GM19372 (cell line): ENCODE measurements around the gene COQ8B.
"Not testable (repeated sequence)": the region's sequence is repeated elsewhere in the genome, so short reads cannot be mapped to it uniquely, and the experiment has no call there.

Experiments
- ATAC-seq: cut with Tn5 transposase; IDR thresholded peaks from one replicate; pipeline ENCODE4 v1.9.1; 2021; ENCODE audit warnings: mild to moderate bottlenecking, low read depth, moderate library complexity; ENCODE audit not compliant: unreplicated experiment

The COQ8B gene

DNA sequence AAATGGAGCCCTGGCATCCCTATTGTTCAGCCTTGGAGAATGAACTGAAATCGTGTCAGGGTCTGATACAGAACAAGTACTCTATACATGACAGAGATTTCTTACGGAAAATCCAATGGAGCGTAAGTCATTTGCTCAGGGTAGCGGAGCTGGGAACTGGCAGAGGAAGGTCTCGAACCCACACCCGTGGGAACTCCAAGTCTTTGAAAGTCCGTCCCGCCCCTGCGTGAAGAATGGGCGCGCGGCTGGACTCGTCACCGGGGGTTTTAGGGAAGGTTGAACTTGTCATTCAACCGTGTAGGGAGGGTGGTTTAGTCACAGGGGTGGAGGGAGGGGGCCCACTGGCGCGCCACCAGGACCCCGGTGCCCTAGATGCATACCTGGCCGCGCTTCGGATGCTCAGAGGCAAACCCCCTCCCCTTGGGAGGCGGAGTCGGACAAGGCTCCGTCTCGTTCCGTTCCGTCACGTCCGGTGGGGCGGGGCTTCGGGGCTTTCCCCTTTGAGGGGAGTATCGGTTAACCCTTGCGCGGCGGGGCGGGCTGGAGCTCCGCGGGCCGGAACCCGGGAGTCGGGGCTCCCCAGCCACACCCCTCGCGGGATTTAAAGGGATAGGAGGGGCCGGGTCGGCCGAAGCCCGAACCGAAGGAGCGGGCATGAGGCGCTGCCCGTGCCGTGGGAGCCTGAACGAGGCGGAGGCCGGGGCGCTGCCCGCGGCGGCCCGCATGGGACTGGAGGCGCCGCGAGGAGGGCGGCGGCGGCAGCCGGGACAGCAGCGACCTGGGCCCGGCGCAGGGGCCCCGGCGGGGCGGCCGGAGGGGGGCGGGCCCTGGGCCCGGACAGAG, at the start of gene COQ8B, which contains the start of gene ITPKC:
COQ8B (minus strand) TSS at position 405 of the 843 bp plus-strand sequence. CDS start 2,254 bp downstream, outside the sequence.
ITPKC (plus strand) TSS at position 631 of the 843 bp plus-strand sequence; CDS start at position 655, 24 bp downstream.
- peak; percentile 64 for ATAC-seq

DNA sequence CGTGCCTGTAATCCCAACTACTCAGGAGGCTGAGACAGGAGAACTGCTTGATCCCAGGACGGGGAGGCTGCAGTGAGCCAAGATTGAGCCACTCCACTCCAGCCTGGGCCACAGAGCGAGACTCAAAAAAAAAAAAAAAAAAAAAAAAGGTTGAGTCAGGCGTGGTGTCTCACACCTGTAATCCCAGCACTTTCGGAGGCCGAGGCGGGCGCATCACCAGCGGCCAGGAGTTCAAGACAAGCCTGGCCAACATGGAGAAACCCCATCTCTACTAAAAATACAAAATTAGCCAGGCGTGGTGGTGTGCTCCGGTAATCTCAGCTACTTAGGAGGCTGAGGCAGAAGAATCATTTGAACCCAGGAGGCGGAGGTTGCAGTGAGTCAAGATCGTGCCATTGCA, 49.7 kb upstream of the COQ8B start:
- ATAC-seq: not testable (repeated sequence)

DNA sequence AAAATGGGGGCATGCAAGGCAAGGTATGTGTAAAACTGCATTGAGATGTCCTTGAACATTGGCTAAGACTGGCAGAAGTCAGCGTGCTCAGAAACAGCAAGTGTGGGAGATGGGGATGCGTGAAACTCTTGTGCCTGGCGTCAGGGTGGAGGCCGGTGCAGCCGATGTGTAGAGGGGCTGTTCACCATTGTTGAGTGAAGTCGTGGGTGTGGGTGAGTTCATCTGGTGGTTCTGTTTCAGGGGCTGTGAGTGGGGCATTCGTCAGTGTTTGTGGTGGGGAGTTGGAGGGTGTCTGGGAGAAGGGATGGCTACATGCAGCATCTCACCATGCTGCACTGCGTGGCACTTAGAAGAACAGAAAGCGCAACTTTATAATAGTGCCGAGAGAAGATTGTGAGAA, 47.3 kb upstream of the COQ8B start:
- ATAC-seq: no peak

DNA sequence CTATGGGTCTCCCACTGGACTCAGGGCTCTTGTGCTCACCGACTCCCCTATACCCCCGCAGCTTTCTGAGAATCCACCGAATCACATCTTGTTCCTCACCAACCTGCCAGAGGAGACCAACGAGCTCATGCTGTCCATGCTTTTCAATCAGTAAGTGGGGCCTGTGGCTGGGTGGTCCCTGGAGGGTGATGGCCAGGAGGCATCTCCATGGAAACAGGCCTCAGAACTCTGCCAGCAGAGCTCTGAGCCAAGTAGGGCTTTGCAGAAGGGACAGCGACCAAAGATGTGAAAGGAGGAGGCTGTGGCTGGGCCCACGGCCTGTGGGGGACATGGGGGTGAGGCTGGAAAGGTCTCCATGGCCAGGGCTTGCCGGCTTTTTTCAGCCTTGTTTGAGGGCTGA, 46.8 kb upstream of the COQ8B start:
- ATAC-seq: no peak

DNA sequence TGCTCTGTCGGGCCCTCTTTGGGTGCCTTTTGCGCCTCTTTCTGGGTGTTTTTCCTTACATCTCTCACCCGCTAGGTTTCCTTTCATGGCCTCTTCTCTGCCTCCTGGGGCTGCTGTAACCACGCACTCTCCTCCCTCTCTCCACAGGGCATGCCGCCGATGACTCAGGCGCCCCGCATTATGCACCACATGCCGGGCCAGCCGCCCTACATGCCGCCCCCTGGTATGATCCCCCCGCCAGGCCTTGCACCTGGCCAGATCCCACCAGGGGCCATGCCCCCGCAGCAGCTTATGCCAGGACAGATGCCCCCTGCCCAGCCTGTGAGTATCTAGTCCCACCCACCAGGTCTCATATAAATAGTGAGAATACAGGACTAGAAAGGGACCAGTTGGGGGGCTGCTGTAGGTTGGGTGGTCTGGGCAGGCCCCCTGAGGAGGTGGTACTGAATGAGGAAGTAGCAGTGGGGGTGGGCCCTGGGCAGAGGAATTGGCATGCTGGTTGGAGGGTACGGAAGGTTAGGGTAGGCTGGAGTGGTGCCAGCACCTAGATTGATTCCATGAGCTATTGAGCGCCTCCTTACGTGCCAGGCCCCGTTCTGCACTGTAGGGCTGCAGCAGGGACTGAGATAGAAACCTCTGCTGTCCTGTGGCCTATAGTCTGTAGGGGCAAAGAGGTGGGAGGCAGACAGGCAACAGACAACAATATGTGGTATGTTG, 46.2 kb upstream of the COQ8B start:
- no peak for ATAC-seq

DNA sequence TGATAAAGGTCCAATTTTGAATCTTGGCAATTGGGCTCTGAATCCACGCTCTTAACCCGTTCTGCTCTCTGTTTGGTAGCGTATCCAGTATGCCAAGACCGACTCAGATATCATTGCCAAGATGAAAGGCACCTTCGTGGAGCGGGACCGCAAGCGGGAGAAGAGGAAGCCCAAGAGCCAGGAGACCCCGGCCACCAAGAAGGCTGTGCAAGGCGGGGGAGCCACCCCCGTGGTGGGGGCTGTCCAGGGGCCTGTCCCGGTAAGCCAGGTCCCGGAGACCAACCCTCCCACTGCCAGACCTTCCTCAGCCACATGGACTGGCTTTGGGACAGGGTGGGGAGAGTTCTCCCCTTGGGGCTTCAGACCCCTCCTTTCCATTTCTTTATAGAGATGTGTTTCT, 42.7 kb upstream of the COQ8B start:
- no peak for ATAC-seq

DNA sequence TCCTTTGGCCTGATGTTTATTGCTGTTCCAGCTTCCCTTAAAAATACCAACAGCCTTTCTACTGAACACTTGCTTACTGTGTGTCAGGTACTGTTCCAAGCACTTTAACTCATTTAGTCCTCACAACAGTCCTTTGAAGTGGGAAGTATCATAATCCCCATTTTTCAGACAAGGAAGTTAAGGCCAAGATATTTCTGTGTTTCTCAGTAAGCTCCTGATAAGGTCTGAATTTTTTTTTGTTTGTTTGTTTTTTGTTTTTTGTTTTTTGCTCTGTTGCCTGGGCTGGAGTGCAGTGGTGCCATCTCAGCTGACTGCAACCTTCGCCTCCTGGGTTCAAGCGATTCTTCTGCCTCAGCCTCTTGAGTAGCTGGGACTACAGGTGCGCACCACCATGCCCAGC, 41.8 kb upstream of the COQ8B start:
- ATAC-seq: no peak

DNA sequence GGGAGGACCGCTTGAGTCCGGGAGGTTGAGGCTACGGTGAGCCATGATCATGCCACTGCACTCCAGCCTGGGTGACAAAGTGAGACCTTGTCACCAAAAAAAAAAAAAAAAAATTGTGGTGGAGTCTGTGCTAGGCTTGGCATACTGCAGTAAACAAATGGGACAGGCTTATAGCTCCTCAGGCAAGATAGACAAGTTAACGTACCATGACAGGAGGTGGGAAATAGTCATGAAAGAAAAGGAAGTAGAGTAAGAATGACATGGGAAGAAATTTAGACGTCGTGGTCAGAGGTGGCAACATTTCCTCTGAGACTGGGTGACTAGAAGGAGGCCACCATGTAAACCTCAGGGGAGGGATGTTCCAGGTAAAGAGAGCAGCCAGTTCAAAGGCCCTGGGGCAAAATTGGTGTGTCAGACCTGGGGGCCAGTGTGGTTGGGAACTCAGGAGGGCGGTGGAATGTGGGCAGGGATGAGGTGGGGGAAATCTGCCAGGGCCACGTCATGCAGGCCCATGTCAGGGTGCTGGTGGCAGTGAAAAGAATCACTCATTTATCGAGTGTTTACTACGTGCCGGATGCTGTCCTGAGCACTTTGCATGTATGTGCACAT, 39.9 kb upstream of the COQ8B start:
- no peak for ATAC-seq

DNA sequence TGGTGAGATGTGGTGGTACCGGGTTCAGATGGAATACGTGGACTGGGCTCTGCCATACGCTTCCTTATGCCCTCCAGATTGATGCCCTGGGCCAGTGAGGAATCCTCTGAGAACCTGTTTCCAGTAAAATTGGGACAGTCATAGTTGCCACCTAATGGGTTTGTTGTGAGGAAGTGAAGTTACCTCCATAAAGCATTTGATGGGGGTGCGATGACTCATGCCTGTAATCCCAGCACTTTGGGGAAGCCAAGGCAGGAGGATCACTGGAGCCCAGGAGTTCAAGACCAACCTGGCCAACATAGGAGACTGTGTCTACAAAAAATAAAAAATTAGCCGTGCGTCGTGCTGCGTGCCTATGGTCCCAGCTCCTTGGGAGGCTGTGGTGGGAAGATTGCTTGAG, 39.1 kb upstream of the COQ8B start:
- no peak for ATAC-seq

DNA sequence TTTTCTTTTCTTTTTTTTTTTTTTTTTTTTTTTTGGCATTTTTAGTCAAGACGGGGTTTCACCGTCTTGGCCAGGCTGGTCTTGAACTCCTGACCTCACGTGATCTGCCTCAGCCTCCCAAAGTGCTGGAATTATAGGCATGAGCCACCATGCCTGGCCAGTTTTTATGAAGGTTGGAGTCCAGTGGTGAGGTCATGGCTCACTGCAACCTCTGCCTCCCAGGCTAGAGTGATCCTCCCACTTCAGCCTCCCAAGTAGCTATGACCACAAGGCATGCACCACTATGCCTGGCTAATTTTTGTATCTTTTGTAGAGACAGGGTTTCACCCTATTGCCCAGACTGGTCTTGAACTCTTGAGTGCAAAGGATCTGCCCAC, 38.5 kb upstream of the COQ8B start:
- no peak for ATAC-seq

DNA sequence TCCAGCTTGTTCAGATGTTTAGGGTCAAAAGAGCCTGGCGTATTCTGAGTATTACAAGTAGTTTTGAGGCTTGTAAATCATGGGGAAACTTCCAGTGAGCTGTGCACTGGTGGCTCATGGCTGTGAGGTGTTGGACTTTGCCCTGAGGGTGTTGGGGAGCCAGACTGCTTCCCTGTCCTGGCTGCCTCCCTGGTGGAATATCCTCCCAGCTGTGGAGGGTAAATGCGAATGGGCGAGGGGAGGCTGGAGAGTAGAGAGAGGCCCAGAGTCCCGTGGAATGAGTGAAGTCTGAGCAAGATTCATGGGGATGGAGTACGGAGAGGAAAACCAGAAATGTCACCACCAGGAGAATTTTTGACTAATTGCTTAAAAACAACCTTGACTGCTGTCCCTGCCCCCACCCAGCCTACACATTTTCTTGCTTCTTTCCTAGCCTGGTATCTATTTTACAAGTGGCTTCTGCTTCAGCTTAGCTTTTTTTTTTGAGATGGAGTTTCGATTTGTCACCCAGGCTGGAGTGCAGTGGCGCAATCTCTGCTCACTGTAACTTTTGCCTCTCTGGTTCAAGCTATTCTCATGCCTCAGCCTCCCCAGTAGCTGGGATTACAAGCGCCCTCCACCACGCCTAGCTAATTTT, 38.0 kb upstream of the COQ8B start:
- ATAC-seq: no peak

DNA sequence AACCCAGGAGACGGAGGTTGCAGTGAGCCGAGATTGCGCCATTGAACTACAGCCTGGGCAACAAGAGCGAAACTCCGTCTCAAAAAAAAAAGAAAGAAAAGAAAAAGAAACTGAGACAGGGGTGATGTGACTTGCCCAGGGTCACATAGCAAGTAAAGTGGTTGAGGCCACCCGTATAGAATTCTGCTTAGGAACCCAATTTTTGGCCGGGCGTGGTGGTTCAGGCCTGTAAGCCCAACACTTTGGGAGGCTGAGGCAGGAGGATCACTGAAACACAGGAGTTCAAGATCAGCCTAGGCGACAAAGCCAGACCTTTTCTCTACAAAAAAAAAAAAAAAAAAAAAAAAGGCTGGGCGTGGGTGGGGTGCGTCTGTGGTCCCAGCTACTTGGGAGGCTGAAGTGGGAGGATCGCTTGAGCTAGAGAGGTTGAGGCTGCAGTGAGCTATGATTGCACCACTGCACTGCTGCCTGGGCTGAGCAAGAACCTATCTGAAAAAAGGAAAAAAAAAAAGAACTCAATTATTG, 35.6 kb upstream of the COQ8B start:
- no peak for ATAC-seq

DNA sequence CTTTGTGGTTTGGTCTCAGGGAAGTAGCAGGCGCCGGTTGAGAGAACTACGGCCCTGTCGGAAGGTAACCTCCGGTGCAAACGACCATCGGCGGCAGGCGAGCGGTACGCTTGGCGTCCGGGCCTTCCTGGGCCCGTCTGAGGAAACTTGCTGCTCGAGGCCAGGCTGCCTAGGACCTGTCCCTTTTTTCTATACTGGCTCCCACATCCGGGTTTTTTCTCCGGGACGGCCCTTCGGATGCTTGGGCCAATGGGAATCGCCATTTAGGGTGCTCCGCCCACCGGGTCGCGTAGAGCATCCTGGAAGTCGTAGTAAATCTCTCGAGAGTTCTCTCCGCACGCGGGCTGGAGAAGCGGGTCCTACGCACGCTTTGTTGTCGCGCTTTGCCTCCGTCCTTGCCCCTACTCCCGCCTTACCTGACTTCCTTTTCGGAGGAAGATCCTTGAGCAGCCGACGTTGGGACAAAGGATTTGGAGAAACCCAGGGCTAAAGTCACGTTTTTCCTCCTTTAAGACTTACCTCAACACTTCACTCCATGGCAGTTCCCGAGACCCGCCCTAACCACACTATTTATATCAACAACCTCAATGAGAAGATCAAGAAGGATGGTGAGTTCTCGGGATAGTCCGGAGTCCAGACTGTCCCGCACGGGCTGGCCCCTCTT, 34.3 kb upstream of the COQ8B start, which contains the start of gene SNRPA:
SNRPA (plus strand) TSS at position 330 of the 664 bp plus-strand sequence; CDS start at position 536, 206 bp downstream.
- peak; percentile 45 for ATAC-seq

DNA sequence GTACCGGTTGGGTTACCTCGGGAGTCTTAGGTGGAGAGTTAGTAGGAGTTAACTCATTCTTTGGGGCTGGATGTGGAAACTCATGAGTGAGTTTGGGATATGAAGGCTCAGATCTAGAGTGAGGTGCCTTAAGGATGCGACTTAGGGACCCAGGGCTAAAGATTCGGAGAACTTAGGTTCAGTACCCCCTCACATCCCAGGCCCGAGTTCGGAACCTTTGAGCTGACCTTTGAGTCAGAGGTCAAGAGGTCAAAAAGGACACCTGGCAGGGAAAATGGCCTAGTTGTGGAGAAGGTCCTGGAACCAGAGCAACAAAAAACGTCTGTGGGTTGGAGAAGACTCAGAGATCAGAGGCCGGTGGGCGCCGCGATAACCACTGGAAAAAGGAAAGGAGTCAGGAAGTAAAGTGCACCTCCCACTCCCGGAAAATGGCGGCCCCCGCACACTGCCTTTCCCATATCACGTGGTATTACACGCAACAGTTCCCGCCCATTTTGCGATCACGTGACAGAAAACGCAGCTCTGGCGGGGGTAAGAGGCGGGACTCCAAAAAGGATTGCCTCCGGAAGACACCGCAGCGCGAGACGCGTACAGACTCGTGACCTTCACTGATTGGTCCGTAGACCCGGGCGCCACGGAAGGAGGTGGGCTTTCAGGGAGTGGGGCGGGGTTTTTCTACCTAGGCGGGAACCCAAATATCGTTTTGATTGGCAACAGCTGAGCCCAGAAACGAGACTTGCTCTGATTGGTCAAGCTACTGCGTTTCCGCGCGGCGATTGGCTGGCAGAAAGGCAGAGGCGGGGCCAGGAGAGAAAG, 33.6 kb upstream of the COQ8B start, which contains the start of gene ACTMAP:
ACTMAP (minus strand) TSS at position 420 of the 816 bp plus-strand sequence. CDS start 674 bp downstream, outside the sequence.
- ATAC-seq: peak; percentile 82

DNA sequence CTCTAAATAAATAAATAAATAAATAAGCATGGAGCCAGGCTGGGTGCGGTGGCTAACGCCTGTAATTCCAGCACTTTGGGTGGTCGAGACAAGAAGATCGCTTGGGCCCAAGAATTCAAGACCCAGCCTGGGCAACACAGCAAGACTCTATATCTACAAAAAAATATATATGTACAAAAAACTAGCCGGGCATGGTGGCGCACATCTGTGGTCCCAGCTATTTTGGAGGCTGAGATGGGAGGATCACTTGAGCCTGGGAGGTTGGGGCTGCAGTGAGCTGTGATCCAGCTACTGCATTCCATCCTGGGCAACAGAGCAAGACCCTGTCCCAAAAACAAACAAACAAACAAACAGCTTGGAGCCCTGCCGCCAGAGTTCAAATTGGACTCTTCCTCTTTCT, 30.9 kb upstream of the COQ8B start:
- no peak for ATAC-seq

DNA sequence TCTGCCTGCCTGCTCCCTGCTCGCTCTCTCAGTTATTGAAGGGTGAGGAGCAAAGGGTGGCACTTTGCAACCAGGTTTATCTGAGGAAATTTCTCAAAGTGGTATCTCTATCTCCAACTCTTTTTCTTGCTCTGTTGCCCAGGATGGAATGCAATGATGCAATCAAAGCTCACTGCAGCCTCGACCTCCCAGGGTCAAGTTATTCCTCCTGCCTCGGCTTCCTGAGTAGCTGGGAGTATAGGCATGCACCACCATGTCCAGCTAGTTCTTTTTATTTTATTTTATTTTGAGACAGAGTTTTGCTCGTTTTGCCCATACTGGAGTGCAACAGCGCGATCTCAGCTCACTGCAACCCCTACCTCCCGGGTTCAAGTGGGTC, 28.7 kb upstream of the COQ8B start:
- ATAC-seq: no peak

DNA sequence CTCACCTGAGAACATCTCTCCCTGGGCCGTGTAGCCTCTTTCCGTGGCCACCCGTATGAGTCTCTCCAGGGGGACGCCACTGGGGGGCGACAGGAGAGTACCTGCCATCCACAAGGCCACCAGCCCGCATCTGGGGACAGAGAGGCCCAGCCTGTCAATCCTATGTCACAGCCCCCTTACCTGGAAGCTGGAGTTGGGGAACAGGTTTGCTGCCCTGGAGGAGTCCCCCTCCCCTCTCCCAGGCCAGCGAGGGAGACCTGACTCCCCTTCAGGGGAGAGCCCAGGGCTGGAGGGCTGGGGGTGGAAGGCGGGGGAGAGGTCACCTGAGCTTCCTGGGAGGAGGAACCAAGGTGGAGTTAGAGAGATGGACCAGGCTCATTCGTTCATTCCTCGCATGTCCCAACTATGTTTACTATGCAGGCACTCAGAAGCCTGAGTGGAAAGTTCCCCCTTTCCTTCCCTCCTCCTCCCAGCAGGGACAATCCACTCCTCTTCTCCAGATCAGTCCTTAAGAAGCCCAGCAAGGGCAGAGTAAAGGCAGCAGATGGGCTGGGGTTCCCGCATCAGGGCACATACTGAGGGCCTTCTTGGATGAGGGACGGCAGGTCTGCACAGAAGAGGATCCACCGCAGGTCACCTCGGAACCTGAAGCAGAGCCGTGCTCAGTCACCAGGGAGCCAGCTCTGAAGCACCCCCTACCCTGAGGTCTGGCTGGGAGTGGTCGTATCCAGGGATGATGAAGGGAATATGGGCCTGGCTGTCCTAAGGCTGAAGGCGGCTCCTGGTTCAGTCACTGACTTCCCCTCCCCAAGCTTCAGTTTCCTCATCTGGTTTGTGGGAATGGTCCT, 28.1 kb upstream of the COQ8B start:
- no peak for ATAC-seq

DNA sequence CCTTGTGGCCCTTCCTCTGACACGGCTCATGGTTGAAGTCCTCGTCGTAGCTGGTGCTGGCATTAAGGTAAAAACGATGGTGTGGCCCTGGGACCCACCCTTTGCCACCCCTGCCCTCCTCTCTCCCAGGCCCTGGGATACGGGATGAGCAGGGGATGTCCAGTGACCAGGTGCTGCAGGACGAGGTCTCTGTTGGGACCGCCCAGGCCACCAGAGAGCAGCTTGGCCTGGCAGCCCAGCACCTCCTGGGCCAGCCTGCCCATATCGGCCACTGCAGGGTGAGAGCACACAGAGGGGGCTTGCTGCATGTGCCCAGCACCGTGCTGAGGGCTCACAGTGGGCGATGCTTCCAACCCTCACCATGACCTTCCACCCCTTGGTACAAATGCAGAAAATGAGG, 27.2 kb upstream of the COQ8B start:
- ATAC-seq: no peak
